ENCODE results near the gene SCARF2. TPM values are rescaled to one million over a fixed set of nuclear protein-coding genes. Genes with fewer than 3 reads are reported as not detected.

Gene SCARF2
- total and polyA plus RNA-seq, 2 of the 8 experiments (the other 6 are each of a cell fraction or from before 2014, with no cell fraction given): 4.2 to 9.8 TPM

DNA sequence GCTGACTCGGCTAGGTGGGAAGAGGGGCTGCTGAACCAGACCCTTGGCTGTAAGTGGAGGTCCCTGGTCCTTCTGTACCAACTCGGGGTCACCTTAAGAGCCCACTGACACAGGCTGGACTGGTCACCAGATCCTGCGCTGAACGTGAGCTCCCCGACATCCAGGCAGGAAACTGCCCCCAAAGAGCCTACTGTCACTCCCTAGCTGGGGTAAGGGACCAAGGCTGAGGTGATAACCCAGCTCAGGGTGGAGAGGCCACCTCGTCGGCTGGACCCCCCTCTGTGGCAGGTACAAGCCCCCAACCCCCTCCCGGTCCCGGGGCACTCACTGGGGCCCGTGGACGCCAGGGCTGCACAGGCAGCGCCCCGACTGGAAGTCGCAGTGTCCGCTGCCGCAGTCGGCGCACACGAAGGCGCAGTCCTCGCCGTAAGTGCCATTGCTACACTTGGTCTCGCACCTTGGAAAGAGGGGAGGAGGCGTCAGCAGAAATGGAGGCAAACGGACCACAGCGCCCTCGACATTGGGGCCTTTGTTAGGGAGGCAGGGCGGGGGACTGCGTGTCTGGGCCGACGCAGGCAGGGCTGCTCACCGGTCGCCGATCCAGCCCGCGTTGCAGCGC, 7.4 kb downstream of the SCARF2 start:
- H3K79me1 ChIP-seq (ENCODE audit: low read depth, low read length): no peaks in the 10 kb centered on the region; the same call in none of the 2 replicates

More for the DNA sequence above, 7.4 kb downstream of the SCARF2 start:
- Histone ChIP-seq H3K23me2 (ENCODE audit: low read depth, low read length) (peaks cover 11% of the 10 kb centered on the region; the same call in 1 of the 2 replicates), H2BK120ac (replicated peaks; ENCODE audit: low read depth, low read length) (no peak overlapping the region), H2AFZ (ENCODE audit: low read length) (no peak overlapping the region), H2BK12ac (ENCODE audit: low read depth, low read length) (peak overlapping the region; percentile 84; the same call in 1 of the 2 replicates), H4K20me1 (replicated peaks in 1 of 2; ENCODE audit: control insufficient read depth in 1 of 2, insufficient read depth in 2 of 2, low read length in 2 of 2) (peaks cover 14 to 49% of the 10 kb centered on the region in 2 experiments), H3K79me2 (ENCODE audit: control insufficient read depth in 1 of 2, insufficient read depth in 2 of 2, low read length in 2 of 2) (no peaks in the 10 kb centered on the region), H3K9ac (replicated peaks in 1 of 4; ENCODE audit: extremely low read depth in 1 of 4, low read depth in 3 of 4, low read length in 3 of 4) (no peak overlapping the region), H3K4me2 (ENCODE audit: insufficient read depth in 1 of 2, low read depth in 2 of 2, low read length in 2 of 2) (peak overlapping the region; percentile 33 to 85), H2BK20ac (ENCODE audit: low read length) (no peak overlapping the region), H3K18ac (ENCODE audit: extremely low read depth, low read length) (peak overlapping the region; percentile 48; the same call in 1 of the 2 replicates), H3K56ac (replicated peaks; ENCODE audit: insufficient read length, low read depth, low read length) (no peak overlapping the region), H2BK5ac (ENCODE audit: low read depth, low read length) (no peak overlapping the region; the same call in 1 of the 2 replicates), H3K9me3 (ENCODE audit: insufficient read depth in 2 of 2, low read depth in 1 of 2, low read length in 1 of 2) (no peaks in the 10 kb centered on the region), H3K27ac (ENCODE audit: low read depth, low read length) (no peak overlapping the region), H3K4ac (replicated peaks; ENCODE audit: insufficient read length, low read depth, low read length) (no peak overlapping the region), H3K27me3 (replicated peaks in 1 of 4; ENCODE audit: control insufficient read depth in 3 of 4, extremely low read depth in 1 of 4, insufficient read depth in 3 of 4, low read length in 3 of 4) (peaks cover 22 to 67% (median 54%) of the 10 kb centered on the region in 4 experiments), H3K4me1 (replicated peaks in 1 of 4; ENCODE audit: control insufficient read depth in 3 of 4, insufficient read depth in 4 of 4, low read length in 3 of 4) (peaks cover 0 to 20% (median 14%) of the 10 kb centered on the region in 4 experiments; a peak in 5 of 7 replicates), H2AK5ac (ENCODE audit: low read depth, low read length) (no peak overlapping the region), H3K4me3 (ENCODE audit: extremely low read depth in 1 of 4, insufficient read depth in 2 of 4, low read depth in 3 of 4, low read length in 4 of 4) (peak overlapping the region in 3 of 4 experiments; percentile 34 to 56 (median 38); a peak in 6 of 8 replicates), H3K36me3 (ENCODE audit: control insufficient read depth in 2 of 4, insufficient read depth in 4 of 4, low read length in 3 of 4) (no peaks in the 10 kb centered on the region), H4K5ac (ENCODE audit: insufficient read length, low read depth, low read length) (no peak overlapping the region), H2BK15ac (ENCODE audit: low read length) (peak overlapping the region; percentile 61; the same call in 1 of the 2 replicates), H4K8ac (ENCODE audit: extremely low read depth, insufficient read depth, low read length) (no peak overlapping the region; the same call in none of the 2 replicates), H3K14ac (ENCODE audit: insufficient read length) (no peak overlapping the region), H3K23ac (ENCODE audit: insufficient read length) (no peak overlapping the region), H4K91ac (replicated peaks; ENCODE audit: insufficient read length, low read length) (no peak overlapping the region)
- WGBS, 2 experiments (ENCODE audit: extremely low coverage in 1 of 2, insufficient coverage in 1 of 2, insufficient read length in 1 of 2, insufficient replicate concordance in 2 of 2, low coverage in 1 of 2, low lambda C conversion rate in 2 of 2, missing lambda C conversion rate in 1 of 2): 46% methylated on average over 29 of the region's 37 CpGs; no CpG with 5 or more reads in 1 of the 2 experiments
- ChIA-PET POLR2A (ENCODE audit: partially characterized antibody) (no interaction called here), CTCF (ENCODE audit: partially characterized antibody) (interaction anchor here (0.7 to 1.5 kb wide), 4 partner anchors 9 to 25 kb away, joined by 4 to 6 read pairs (median 5); no protein-coding TSS in a partner anchor)
- FAIRE-seq (no peak), DNase-seq (ENCODE audit: low read depth in 1 of 2, low spot score in 2 of 2) (no peak)
- TF ChIP-seq SIN3A (conservative IDR thresholded peaks at IDR 0.05 in 1 of 2, IDR thresholded peaks at IDR 0.05 in 1 of 2; ENCODE audit: low read depth in 1 of 2, low read length in 2 of 2): no peak
- TF ChIP-seq EZH2 (IDR thresholded peaks at IDR 0.05; ENCODE audit: low read depth, low read length, severe bottlenecking): peak; percentile 42
- TF ChIP-seq, protein P1, sequence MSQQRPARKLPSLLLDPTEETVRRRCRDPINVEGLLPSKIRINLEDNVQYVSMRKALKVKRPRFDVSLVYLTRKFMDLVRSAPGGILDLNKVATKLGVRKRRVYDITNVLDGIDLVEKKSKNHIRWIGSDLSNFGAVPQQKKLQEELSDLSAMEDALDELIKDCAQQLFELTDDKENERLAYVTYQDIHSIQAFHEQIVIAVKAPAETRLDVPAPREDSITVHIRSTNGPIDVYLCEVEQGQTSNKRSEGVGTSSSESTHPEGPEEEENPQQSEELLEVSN (IDR thresholded peaks at IDR 0.05): peak; percentile 17; the same call in 1 of the 2 replicates
